Body of pancreas (tissue), 4 donors: ENCODE results near the gene PPP1R13B. TPM values are rescaled to one million over a fixed set of nuclear protein-coding genes. Genes with fewer than 3 reads are reported as not detected.

Source experiments
- ATAC-seq: fragments of 150-250 bp; one replicate; pipeline ENCODE4 v1.9.1; 2016
- DNase-seq, 4 donors: peaks; one replicate each; pipeline ENCODE4 v3.0.0-alpha.2; 2019
- H3K27ac ChIP-seq, 4 donors: fragments of 200-600 bp; sonication (generic); 1 replicate in 3 of 4; 2 replicates in 1 of 4; pipeline versions ENCODE4 v1.5.1 to v1.6.1; 2016 to 2019; ENCODE audit warnings: mild to moderate bottlenecking in 1 of 4, mixed read lengths in 1 of 4, moderate library complexity in 1 of 4
- H3K27me3 ChIP-seq, 2 donors: fragments of 200-600 bp; sonication (generic); one replicate each; pipeline ENCODE4 v1.6.0; 2016; ENCODE audit warnings: mild to moderate bottlenecking in 1 of 2
- H3K36me3 ChIP-seq, 2 donors: fragments of 200-600 bp; sonication (generic); replicated peaks in 1 of 2; 2 replicates each; pipeline ENCODE4 v1.5.1; 2016; ENCODE audit warnings: low read depth in 2 of 2; ENCODE audit not compliant: insufficient read depth in 1 of 2
- H3K4me1 ChIP-seq: fragments of 200-600 bp; sonication (generic); one replicate; pipeline ENCODE4 v1.6.0; 2016
- H3K4me3 ChIP-seq, 2 donors: fragments of 200-600 bp; sonication (generic); 1 replicate in 1 of 2; 2 replicates in 1 of 2; pipeline ENCODE4 v1.5.1; 2016 to 2019
- H3K9me3 ChIP-seq, 3 donors: fragments of 200-600 bp; sonication (generic); 1 replicate in 2 of 3; 2 replicates in 1 of 3; pipeline ENCODE4 v1.5.1; 2016
- CTCF ChIP-seq, 7 experiments: fragments of 450-650 bp in 4 of 7; fragments of 200-600 bp in 3 of 7; sonication (generic) in 3 of 7; IDR thresholded peaks; one replicate each; pipeline ENCODE4 v1.5.1; 2016 to 2019; ENCODE audit warnings: antibody characterized with exemption in 7 of 7
- POLR2A ChIP-seq, 3 donors: fragments of 450-650 bp; IDR thresholded peaks; one replicate each; pipeline ENCODE4 v1.6.1; 2016; ENCODE audit warnings: antibody characterized with exemption in 3 of 3, mild to moderate bottlenecking in 2 of 3
- WGBS, 2 donors: methylation state at CpG; one replicate each; pipeline ENCODE4 v1.1.5; 2017; 5-methylcytosine and 5-hydroxymethylcytosine counted together
- intact Hi-C: fragments of 100-400 bp; cut with DNase I; formaldehyde crosslinking; loops from one replicate; pipeline ENCODE4 v1.15.1; 2023
- total RNA-seq, 2 donors: library from RNA; depleted of rRNA; stranded (reverse); fragments of >200 nt; gene quantifications; one replicate each; pipeline ENCODE4 v1.1.0, GENCODE V29; 2016

Gene PPP1R13B
- total RNA-seq, 2 donors from 2014 or later = 12.5 to 36.3 TPM

GRCh38 chr14:103725001-103725682, 122.2 kb downstream of the PPP1R13B start:
- WGBS, 2 donors = 84 to 90% methylated on average over 14 to 29 of the region's 29 CpGs
- TF ChIP-seq CTCF (IDR thresholded peaks at IDR 0.05) (no peak), POLR2A (IDR thresholded peaks at IDR 0.05) (no peak)
- H3K4me3 ChIP-seq = no peak overlapping the region
- peak overlapping the region in 3 of 4 donors; percentile 0 to 3 (median 3) for H3K27ac ChIP-seq
- no peaks in the 10 kb centered on the region for H3K9me3 ChIP-seq
- H3K27me3 ChIP-seq = no peaks in the 10 kb centered on the region
- intact Hi-C loops = no loop called here
- H3K4me1 ChIP-seq = peaks cover 65% of the 10 kb centered on the region
- ATAC-seq (no peak), DNase-seq (peak in 1 of 4 donors; percentile 31)
- H3K36me3 ChIP-seq = no peaks in the 10 kb centered on the region

GRCh38 chr14:103724116-103724515, 123.3 kb downstream of the PPP1R13B start:
- H3K4me3 ChIP-seq = no peak overlapping the region
- peaks cover 55% of the 10 kb centered on the region for H3K4me1 ChIP-seq
- intact Hi-C loops = no loop called here
- no peaks in the 10 kb centered on the region for H3K27me3 ChIP-seq
- peak; percentile 81 for ATAC-seq
- no peaks in the 10 kb centered on the region for H3K36me3 ChIP-seq
- 15 to 38% methylated on average over 3 to 19 of the region's 20 CpGs for WGBS, 2 donors
- DNase-seq = peak; percentile 79 to 91 (median 88)
- peak overlapping the region in 3 of 4 donors; percentile 30 to 54 (median 49) for H3K27ac ChIP-seq
- peak in 4 of 7 experiments; percentile 23 to 35 (median 28) for TF ChIP-seq CTCF (IDR thresholded peaks at IDR 0.05)
- TF ChIP-seq POLR2A (IDR thresholded peaks at IDR 0.05) = no peak
- H3K9me3 ChIP-seq = no peaks in the 10 kb centered on the region

GRCh38 chr14:103723748-103724081, 123.7 kb downstream of the PPP1R13B start:
- Histone ChIP-seq H3K27me3 (no peaks in the 10 kb centered on the region), H3K27ac (peak overlapping the region in 3 of 4 donors; percentile 30 to 54 (median 49)), H3K4me1 (peaks cover 53% of the 10 kb centered on the region), H3K36me3 (no peaks in the 10 kb centered on the region), H3K9me3 (no peaks in the 10 kb centered on the region), H3K4me3 (no peak overlapping the region)
- TF ChIP-seq CTCF (IDR thresholded peaks at IDR 0.05) (no peak), POLR2A (IDR thresholded peaks at IDR 0.05) (no peak)
- intact Hi-C loops = no loop called here
- ATAC-seq = peak; percentile 7
- WGBS, 2 donors = 80 to 83% methylated on average over 6 of the region's 7 CpGs
- no peak for DNase-seq

GRCh38 chr14:103721334-103722120, 125.8 kb downstream of the PPP1R13B start:
- H3K27ac ChIP-seq = no peak overlapping the region
- no peaks in the 10 kb centered on the region for H3K27me3 ChIP-seq
- intact Hi-C loops = no loop called here
- H3K4me1 ChIP-seq = peaks cover 60% of the 10 kb centered on the region
- H3K9me3 ChIP-seq = no peaks in the 10 kb centered on the region
- TF ChIP-seq POLR2A (IDR thresholded peaks at IDR 0.05) (no peak), CTCF (IDR thresholded peaks at IDR 0.05) (no peak)
- no peak overlapping the region for H3K4me3 ChIP-seq
- no peaks in the 10 kb centered on the region for H3K36me3 ChIP-seq
- DNase-seq (no peak), ATAC-seq (no peak)
- WGBS, 2 donors = 84 to 86% methylated on average over 17 to 26 of the region's 26 CpGs
